C4-2B (cell line): ENCODE results near the gene GH2.

Source experiments
- H3K27ac ChIP-seq: fragments of 450-650 bp; 2 replicates; pipeline ENCODE4 v1.5.1; 2017
- CTCF ChIP-seq: fragments of 450-650 bp; conservative IDR thresholded peaks from 2 replicates; pipeline ENCODE4 v1.5.1; 2017; ENCODE audit warnings: mild to moderate bottlenecking
- ZFX ChIP-seq: fragments of 450-650 bp; IDR thresholded peaks from 2 replicates; pipeline ENCODE4 v1.6.1; 2017

The GH2 gene

GRCh38 chr17:63855185-63855584 lies 26.6 kb downstream of the GH2 start:
- no peak for TF ChIP-seq CTCF
- TF ChIP-seq ZFX = no peak
- no peak overlapping the region for H3K27ac ChIP-seq

- TF ChIP-seq CTCF (no peak), ZFX (no peak)
- H3K27ac ChIP-seq = no peak overlapping the region
These were observed 27.0 kb downstream of the GH2 start for GRCh38 chr17:63854709-63855108.

- TF ChIP-seq CTCF (no peak), ZFX (no peak)
These were observed 28.5 kb downstream of the GH2 start for GRCh38 chr17:63853260-63853659.

GRCh38 chr17:63850401-63850800 lies 31.3 kb downstream of the GH2 start:
- no peak for TF ChIP-seq CTCF
- TF ChIP-seq ZFX = no peak
- no peak overlapping the region for H3K27ac ChIP-seq

More at GRCh38 chr17:63853260-63853659, 28.5 kb downstream of the GH2 start:
- no peak overlapping the region for H3K27ac ChIP-seq

- H3K27ac ChIP-seq = no peak overlapping the region
- TF ChIP-seq ZFX (no peak), CTCF (no peak; the same call in 1 of the 2 replicates)
These were observed 32.7 kb downstream of the GH2 start for GRCh38 chr17:63848834-63849689.

GRCh38 chr17:63847525-63848249 lies 34.1 kb downstream of the GH2 start:
- TF ChIP-seq ZFX (no peak), CTCF (no peak)

GRCh38 chr17:63845509-63845908 lies 36.2 kb downstream of the GH2 start:
- no peak overlapping the region for H3K27ac ChIP-seq
- TF ChIP-seq ZFX = no peak
- TF ChIP-seq CTCF = no peak

More at GRCh38 chr17:63847525-63848249, 34.1 kb downstream of the GH2 start:
- H3K27ac ChIP-seq = no peak overlapping the region
